ENCODE data around the gene OAF.
A peak's percentile ranks its signal among the peaks of the same experiment; 100 is the strongest.

The OAF gene

DNA sequence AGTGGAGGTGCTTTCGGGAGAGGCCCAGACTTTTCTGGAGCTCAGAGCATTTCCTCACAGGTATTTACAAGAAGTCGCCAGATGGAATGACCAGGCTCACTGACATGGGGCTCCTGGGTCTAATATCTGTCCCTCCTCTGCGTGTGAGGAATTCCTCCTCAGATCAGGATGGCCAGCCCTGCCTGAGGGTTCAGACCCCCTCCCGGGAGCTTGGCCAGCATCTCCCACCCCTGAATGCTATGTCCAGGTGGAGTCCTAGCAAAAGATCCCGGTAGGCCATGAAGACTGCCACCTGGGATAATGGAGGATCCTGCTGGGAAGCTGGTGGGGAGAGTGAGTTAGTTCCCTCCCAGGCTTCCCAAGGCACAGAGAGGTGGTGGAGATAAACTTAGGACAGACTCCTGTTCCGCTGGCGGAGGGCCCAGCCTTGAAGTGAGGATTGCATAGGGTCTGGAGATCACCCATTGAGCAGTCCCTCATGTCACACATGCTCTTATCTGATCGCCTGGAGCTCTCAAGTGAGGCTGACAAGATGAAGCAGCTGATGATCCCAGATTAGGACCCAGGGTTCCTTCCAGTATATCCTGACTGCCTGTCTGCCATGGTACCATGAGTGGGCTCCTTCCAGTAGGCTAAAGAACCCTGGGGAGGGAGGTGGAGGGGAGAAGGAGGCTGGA lies 5.7 kb downstream of the OAF start:
- no peaks in the 10 kb centered on the region for H3K27me3 ChIP-seq

DNA sequence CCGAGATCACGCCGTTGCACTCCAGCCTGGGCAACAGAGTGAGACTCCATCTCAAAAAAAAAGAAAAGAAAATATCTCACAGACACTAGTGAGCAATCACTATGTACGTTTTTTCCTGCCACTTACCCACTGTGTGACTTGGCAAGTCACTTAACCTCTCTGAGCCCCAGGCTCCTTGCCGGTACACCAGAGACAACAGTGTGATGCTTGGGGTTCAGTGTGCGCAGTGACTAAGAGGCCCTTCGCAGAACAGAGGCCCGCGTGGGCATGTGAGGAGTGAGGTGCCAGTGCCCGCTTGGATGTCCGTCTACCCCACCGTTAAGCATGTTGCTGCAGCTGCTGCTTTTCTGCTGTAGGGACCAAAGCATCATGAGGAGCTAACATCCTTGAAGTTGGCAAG lies 6.7 kb downstream of the OAF start:
- Histone ChIP-seq H3K36me3 (no peaks in the 10 kb centered on the region), H3K4me1 (peaks cover 23% of the 10 kb centered on the region), H3K4me3 (ENCODE audit: low read depth, low read length) (no peak overlapping the region), H3K9me3 (no peaks in the 10 kb centered on the region), H3K27me3 (no peaks in the 10 kb centered on the region)
- TF ChIP-seq, protein P1, sequence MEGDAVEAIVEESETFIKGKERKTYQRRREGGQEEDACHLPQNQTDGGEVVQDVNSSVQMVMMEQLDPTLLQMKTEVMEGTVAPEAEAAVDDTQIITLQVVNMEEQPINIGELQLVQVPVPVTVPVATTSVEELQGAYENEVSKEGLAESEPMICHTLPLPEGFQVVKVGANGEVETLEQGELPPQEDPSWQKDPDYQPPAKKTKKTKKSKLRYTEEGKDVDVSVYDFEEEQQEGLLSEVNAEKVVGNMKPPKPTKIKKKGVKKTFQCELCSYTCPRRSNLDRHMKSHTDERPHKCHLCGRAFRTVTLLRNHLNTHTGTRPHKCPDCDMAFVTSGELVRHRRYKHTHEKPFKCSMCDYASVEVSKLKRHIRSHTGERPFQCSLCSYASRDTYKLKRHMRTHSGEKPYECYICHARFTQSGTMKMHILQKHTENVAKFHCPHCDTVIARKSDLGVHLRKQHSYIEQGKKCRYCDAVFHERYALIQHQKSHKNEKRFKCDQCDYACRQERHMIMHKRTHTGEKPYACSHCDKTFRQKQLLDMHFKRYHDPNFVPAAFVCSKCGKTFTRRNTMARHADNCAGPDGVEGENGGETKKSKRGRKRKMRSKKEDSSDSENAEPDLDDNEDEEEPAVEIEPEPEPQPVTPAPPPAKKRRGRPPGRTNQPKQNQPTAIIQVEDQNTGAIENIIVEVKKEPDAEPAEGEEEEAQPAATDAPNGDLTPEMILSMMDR (IDR thresholded peaks at IDR 0.05; ENCODE audit: low read depth, low read length): no peak
- DNase-seq: no peak

More for the DNA sequence above, 5.7 kb downstream of the OAF start:
- Histone ChIP-seq H3K36me3 (no peaks in the 10 kb centered on the region), H3K4me1 (peaks cover 23% of the 10 kb centered on the region), H3K4me3 (ENCODE audit: low read depth, low read length) (no peak overlapping the region), H3K9me3 (no peaks in the 10 kb centered on the region)
- TF ChIP-seq, protein P1 (IDR thresholded peaks at IDR 0.05; ENCODE audit: low read depth, low read length): no peak
- peak; percentile 74 for DNase-seq

DNA sequence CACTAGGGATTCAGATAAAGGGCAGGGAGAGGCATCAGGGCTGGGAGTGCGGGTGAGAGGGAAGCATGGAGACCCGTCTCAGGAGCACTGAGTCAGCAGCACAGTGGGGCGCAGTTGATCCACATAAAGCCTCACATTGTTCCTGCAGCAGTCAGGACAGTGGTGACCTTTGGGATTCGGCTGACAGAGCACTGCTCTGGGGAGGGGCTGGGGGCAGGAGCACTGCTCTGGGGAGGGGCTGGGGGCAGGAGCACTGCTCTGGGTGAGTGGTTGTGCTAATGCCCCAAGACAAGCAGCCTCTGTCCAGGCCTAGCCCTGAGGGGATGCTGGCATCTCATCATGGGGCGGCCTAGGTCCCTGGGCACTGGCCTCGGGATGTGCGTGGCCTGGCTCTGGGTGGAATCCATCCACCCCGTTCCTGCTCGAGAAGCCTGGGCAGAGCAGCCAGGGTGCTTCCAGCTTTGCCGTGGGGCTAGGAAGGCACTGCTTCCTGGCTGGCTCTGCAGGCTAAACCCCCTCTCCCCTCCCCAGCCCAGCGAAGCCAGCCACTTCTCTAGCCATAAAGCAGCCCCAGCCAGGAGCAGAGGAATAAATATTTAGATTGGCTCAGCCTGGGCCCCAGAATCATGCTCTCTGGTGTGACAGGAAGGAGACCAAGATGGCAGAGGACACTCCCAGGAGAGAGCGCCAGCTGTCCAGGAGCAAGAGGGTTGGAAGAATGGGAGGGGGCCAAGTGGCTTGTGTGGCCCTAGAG lies 7.3 kb downstream of the OAF start:
- no peaks in the 10 kb centered on the region for H3K36me3 ChIP-seq
- no peaks in the 10 kb centered on the region for H3K27me3 ChIP-seq
- no peak overlapping the region for H3K4me3 ChIP-seq (ENCODE audit: low read depth, low read length)
- peaks cover 23% of the 10 kb centered on the region for H3K4me1 ChIP-seq
- no peaks in the 10 kb centered on the region for H3K9me3 ChIP-seq
- TF ChIP-seq, protein P1 (IDR thresholded peaks at IDR 0.05; ENCODE audit: low read depth, low read length): no peak
- DNase-seq: no peak

DNA sequence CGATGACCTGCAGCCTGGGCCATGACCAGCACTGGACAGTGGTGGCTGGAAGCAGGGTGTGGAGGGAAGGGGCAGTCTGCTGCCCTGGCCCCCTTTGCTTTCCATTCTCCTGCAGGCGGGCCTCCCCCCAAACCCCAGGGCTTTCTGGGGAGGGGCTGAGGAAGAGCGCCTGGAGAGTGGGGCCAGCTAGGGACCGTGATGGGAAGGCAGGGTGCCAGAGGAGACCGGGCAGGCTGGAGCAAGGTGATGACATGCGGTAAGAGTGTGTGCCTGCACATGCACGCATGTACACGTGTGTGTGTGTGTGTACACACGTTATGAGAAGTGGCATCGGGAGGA lies 7.8 kb downstream of the OAF start:
- H3K4me1 ChIP-seq: peaks cover 23% of the 10 kb centered on the region
- H3K9me3 ChIP-seq: no peaks in the 10 kb centered on the region
- no peak for DNase-seq
- TF ChIP-seq, protein P1 (IDR thresholded peaks at IDR 0.05; ENCODE audit: low read depth, low read length): no peak
- no peaks in the 10 kb centered on the region for H3K27me3 ChIP-seq
- no peaks in the 10 kb centered on the region for H3K36me3 ChIP-seq
- H3K4me3 ChIP-seq (ENCODE audit: low read depth, low read length): no peak overlapping the region

DNA sequence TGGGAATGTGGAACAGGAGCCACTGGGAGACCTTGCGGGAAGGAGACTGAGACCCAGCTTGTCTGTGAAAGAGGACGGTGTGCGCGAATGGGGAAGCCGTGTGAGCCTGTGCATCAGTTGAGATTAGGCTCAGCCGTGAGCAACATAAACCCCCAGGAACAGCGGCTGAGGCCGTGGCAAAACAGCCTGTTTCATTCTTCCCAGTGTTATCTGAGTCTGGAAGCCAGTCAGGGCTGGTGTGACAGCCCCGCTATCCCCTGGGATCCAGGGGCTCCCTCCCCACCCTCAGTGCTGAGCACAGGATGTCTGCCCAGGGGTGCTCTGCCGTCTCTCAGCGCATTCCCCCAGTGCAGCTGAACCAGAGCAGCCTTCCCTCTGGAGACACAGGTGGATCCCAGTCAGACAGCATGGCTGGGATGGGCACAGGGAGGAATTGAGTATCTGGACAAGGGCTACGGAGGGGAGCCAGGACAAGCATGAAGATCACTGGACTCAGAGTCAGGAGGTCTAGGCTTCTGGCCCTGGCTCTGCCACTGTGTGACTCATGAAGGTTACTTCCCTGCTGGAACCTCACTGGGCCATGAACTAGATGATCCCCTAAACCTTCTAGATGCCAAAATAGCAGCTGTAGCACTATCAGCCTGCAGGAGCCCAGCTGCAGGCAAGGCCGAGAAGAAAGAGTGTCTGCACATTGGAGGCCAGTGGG lies 8.6 kb downstream of the OAF start:
- TF ChIP-seq, protein P1 (IDR thresholded peaks at IDR 0.05; ENCODE audit: low read depth, low read length): no peak
- Histone ChIP-seq H3K36me3 (no peaks in the 10 kb centered on the region), H3K9me3 (no peaks in the 10 kb centered on the region), H3K4me3 (ENCODE audit: low read depth, low read length) (no peak overlapping the region), H3K4me1 (peaks cover 23% of the 10 kb centered on the region), H3K27me3 (no peaks in the 10 kb centered on the region)
- no peak for DNase-seq

Data from BE2C (cell line).